ENCODE measurements around the gene GINM1. TPM values are rescaled to one million over a fixed set of nuclear protein-coding genes. Genes with fewer than 3 reads are reported as not detected.

GINM1 gene
- total RNA-seq, 4 donors from 2014 or later = 36.6 to 64.5 (median 57.0) TPM

GRCh38 chr6:149593408-149593807, 27.2 kb downstream of the GINM1 start:
- WGBS, 2 donors = 96 to 98% methylated on average over 1 of the region's 1 CpG
- Histone ChIP-seq H3K4me1 (no peaks in the 10 kb centered on the region), H3K36me3 (peaks cover 2 to 96% (median 14%) of the 10 kb centered on the region in 3 donors), H3K4me3 (no peak overlapping the region), H3K27ac (no peak overlapping the region), H3K9me3 (no peaks in the 10 kb centered on the region), H3K27me3 (no peaks in the 10 kb centered on the region)
- TF ChIP-seq POLR2A (IDR thresholded peaks at IDR 0.05) = no peak
- TF ChIP-seq CTCF (IDR thresholded peaks at IDR 0.05) = no peak
- TF ChIP-seq EP300 (IDR thresholded peaks at IDR 0.05) = no peak
- DNase-seq (ENCODE audit: low spot score in 2 of 2) = no peak

- H3K36me3 ChIP-seq = peaks cover 0 to 66% (median 0%) of the 10 kb centered on the region in 3 donors
- H3K27ac ChIP-seq = no peak overlapping the region
- H3K4me1 ChIP-seq = no peaks in the 10 kb centered on the region
- TF ChIP-seq CTCF (IDR thresholded peaks at IDR 0.05) (no peak), EP300 (IDR thresholded peaks at IDR 0.05) (no peak), POLR2A (IDR thresholded peaks at IDR 0.05) (no peak)
- H3K9me3 ChIP-seq = no peaks in the 10 kb centered on the region
- no peak overlapping the region for H3K4me3 ChIP-seq
- no peak for DNase-seq (ENCODE audit: low spot score in 2 of 2)
- H3K27me3 ChIP-seq = no peaks in the 10 kb centered on the region
- WGBS, 2 donors = 96% methylated on average over 4 of the region's 4 CpGs
Measured at GRCh38 chr6:149600508-149600907, 34.3 kb downstream of the GINM1 start.

GRCh38 chr6:149608381-149608982, 42.3 kb downstream of the GINM1 start:
- Histone ChIP-seq H3K27ac (no peak overlapping the region), H3K9me3 (peaks cover 0 to 8% (median 0%) of the 10 kb centered on the region in 4 donors), H3K4me3 (no peak overlapping the region), H3K36me3 (peaks cover 0 to 21% (median 0%) of the 10 kb centered on the region in 3 donors), H3K4me1 (peaks cover 0 to 4% (median 0%) of the 10 kb centered on the region in 4 donors), H3K27me3 (no peaks in the 10 kb centered on the region)
- no peak for DNase-seq (ENCODE audit: low spot score in 2 of 2)
- no peak for TF ChIP-seq POLR2A (IDR thresholded peaks at IDR 0.05)
- WGBS, 2 donors = 91 to 92% methylated on average over 7 of the region's 7 CpGs

- Histone ChIP-seq H3K9me3 (peaks cover 0 to 16% (median 0%) of the 10 kb centered on the region in 4 donors), H3K4me3 (no peak overlapping the region), H3K36me3 (peaks cover 0 to 48% (median 2%) of the 10 kb centered on the region in 3 donors), H3K27me3 (no peaks in the 10 kb centered on the region), H3K27ac (no peak overlapping the region), H3K4me1 (no peaks in the 10 kb centered on the region)
- WGBS, 2 donors = 90 to 96% methylated on average over 4 of the region's 4 CpGs
- no peak for TF ChIP-seq EP300 (IDR thresholded peaks at IDR 0.05)
- TF ChIP-seq POLR2A (IDR thresholded peaks at IDR 0.05) = no peak
- no peak for TF ChIP-seq CTCF (IDR thresholded peaks at IDR 0.05)
- DNase-seq (ENCODE audit: low spot score in 2 of 2) = no peak
Measured at GRCh38 chr6:149614337-149614736, 48.2 kb downstream of the GINM1 start.

GRCh38 chr6:149615805-149616204, 49.6 kb downstream of the GINM1 start:
- Histone ChIP-seq H3K9me3 (peaks cover 0 to 16% (median 0%) of the 10 kb centered on the region in 4 donors), H3K4me1 (no peaks in the 10 kb centered on the region), H3K27me3 (no peaks in the 10 kb centered on the region), H3K36me3 (peaks cover 3 to 60% (median 5%) of the 10 kb centered on the region in 3 donors), H3K4me3 (no peak overlapping the region), H3K27ac (no peak overlapping the region)
- DNase-seq (ENCODE audit: low spot score in 2 of 2) = no peak
- TF ChIP-seq POLR2A (IDR thresholded peaks at IDR 0.05) (no peak), EP300 (IDR thresholded peaks at IDR 0.05) (no peak)
- WGBS, 2 donors = 48 to 61% methylated on average over 5 of the region's 5 CpGs

- no peaks in the 10 kb centered on the region for H3K9me3 ChIP-seq
- H3K27me3 ChIP-seq = no peaks in the 10 kb centered on the region
- no peaks in the 10 kb centered on the region for H3K4me1 ChIP-seq
- no peak overlapping the region for H3K4me3 ChIP-seq
- no peak for DNase-seq (ENCODE audit: low spot score in 2 of 2)
- TF ChIP-seq POLR2A (IDR thresholded peaks at IDR 0.05) = no peak
- TF ChIP-seq CTCF (IDR thresholded peaks at IDR 0.05) = no peak
- no peak for TF ChIP-seq EP300 (IDR thresholded peaks at IDR 0.05)
- peaks cover 0 to 51% (median 0%) of the 10 kb centered on the region in 3 donors for H3K36me3 ChIP-seq
- H3K27ac ChIP-seq = no peak overlapping the region
Measured at GRCh38 chr6:149627672-149628071, 61.5 kb downstream of the GINM1 start.
